Lower leg skin (tissue), 4 donors: ENCODE measurements around the gene MBNL3. TPM values are rescaled to one million over a fixed set of nuclear protein-coding genes. Genes with fewer than 3 reads are reported as not detected.

Source experiments
- DNase-seq, 2 donors: peaks; one replicate each; pipeline ENCODE4 v3.0.0-alpha.2; 2019; ENCODE audit warnings: low spot score in 2 of 2
- H3K4me3 ChIP-seq: fragments of 200-600 bp; sonication (generic); 2 replicates; pipeline ENCODE4 v1.5.1; 2017; ENCODE audit warnings: mild to moderate bottlenecking, low read depth; ENCODE audit not compliant: poor library complexity, severe bottlenecking
- POLR2A ChIP-seq, 2 donors: fragments of 450-650 bp; IDR thresholded peaks; one replicate each; pipeline ENCODE4 v1.6.1; 2016 to 2017; ENCODE audit warnings: antibody characterized with exemption in 2 of 2, mild to moderate bottlenecking in 1 of 2, moderate library complexity in 1 of 2
- WGBS, 2 donors: methylation state at CpG; one replicate each; pipeline ENCODE4 v1.1.5; 2018; 5-methylcytosine and 5-hydroxymethylcytosine counted together
- intact Hi-C: fragments of 100-400 bp; cut with DNase I; formaldehyde crosslinking; loops from one replicate; pipeline ENCODE4 v1.15.0; 2023; ENCODE audit warnings: low total_unique reads
- total RNA-seq, 4 donors: library from RNA; depleted of rRNA; stranded (reverse); fragments of >200 nt; gene quantifications; one replicate each; pipeline ENCODE4 v1.1.0, GENCODE V29; 2016
- TF ChIP-seq, protein P1 (sequence below), 3 donors: fragments of 450-650 bp; IDR thresholded peaks; one replicate each; pipeline ENCODE4 v1.5.1; 2016; ENCODE audit warnings: antibody characterized with exemption in 3 of 3, mild to moderate bottlenecking in 3 of 3, moderate library complexity in 2 of 3

Gene MBNL3
- total RNA-seq, 4 donors from 2014 or later, result 22.6 to 33.3 (median 27.2) TPM

- H3K4me3 ChIP-seq, result no peak overlapping the region
- 55 to 61% methylated on average over 2 of the region's 2 CpGs for WGBS, 2 donors
- intact Hi-C loops, result no loop called here
- no peak for DNase-seq
- TF ChIP-seq POLR2A (IDR thresholded peaks at IDR 0.05), result no peak
- TF ChIP-seq, protein P1, sequence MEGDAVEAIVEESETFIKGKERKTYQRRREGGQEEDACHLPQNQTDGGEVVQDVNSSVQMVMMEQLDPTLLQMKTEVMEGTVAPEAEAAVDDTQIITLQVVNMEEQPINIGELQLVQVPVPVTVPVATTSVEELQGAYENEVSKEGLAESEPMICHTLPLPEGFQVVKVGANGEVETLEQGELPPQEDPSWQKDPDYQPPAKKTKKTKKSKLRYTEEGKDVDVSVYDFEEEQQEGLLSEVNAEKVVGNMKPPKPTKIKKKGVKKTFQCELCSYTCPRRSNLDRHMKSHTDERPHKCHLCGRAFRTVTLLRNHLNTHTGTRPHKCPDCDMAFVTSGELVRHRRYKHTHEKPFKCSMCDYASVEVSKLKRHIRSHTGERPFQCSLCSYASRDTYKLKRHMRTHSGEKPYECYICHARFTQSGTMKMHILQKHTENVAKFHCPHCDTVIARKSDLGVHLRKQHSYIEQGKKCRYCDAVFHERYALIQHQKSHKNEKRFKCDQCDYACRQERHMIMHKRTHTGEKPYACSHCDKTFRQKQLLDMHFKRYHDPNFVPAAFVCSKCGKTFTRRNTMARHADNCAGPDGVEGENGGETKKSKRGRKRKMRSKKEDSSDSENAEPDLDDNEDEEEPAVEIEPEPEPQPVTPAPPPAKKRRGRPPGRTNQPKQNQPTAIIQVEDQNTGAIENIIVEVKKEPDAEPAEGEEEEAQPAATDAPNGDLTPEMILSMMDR (IDR thresholded peaks at IDR 0.05), result no peak
These were observed 2.1 kb downstream of the MBNL3 start for GRCh38 chrX:132486599-132487178.

DNA sequence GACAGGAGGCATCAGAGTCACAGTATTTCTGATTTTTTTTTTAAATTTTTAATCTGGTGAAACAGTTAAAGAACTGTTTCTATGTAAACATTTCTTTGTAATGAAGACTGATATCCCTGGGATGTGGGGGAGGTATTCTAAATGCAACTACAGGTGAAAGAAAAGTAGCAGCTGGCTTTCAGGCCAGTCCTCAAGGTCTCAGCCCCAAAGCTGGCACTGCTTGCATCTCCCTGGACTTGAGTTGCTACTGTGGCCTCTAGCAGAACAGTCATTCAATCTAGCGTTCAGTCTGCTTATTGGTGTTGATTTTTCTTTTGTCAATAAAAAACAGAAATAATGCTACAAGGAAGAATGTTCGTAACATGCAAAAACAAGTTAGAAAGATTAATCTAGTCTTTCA lies 4.9 kb downstream of the MBNL3 start:
- TF ChIP-seq POLR2A (IDR thresholded peaks at IDR 0.05), result no peak
- TF ChIP-seq, protein P1 (IDR thresholded peaks at IDR 0.05), result no peak
- intact Hi-C loops, result no loop called here
- DNase-seq, result no peak
- WGBS, 2 donors, result 62 to 78% methylated on average over 2 of the region's 2 CpGs
- no peak overlapping the region for H3K4me3 ChIP-seq

DNA sequence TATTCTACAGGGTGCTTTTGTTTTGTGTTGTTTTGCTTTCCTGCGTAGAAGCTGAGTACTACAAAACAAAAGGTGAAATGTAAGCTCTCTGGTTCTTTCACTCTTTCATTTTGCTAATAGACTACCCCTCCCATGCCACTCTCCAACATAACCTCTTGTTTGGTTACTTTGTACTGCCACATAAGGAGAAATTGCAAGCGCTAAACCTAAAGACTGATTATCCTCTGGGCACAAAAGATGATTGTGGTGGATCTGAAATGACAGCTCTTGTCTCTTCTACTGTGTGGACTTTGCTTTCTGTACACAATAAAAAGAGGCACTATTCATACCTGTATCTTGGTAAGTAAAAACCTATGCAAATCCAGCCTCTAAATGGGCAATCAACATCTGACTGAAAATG lies 5.3 kb downstream of the MBNL3 start:
- no peak for DNase-seq
- TF ChIP-seq, protein P1 (IDR thresholded peaks at IDR 0.05), result no peak
- no peak for TF ChIP-seq POLR2A (IDR thresholded peaks at IDR 0.05)
- intact Hi-C loops, result no loop called here
- H3K4me3 ChIP-seq, result no peak overlapping the region
- 61 to 79% methylated on average over 2 of the region's 2 CpGs for WGBS, 2 donors

- TF ChIP-seq, protein P1 (IDR thresholded peaks at IDR 0.05), result no peak
- TF ChIP-seq POLR2A (IDR thresholded peaks at IDR 0.05), result no peak
- 63 to 91% methylated on average over 4 of the region's 4 CpGs for WGBS, 2 donors
- intact Hi-C loops, result no loop called here
- no peak for DNase-seq
- H3K4me3 ChIP-seq, result no peak overlapping the region
These were observed 6.2 kb downstream of the MBNL3 start for GRCh38 chrX:132482632-132483031.

- no peak for TF ChIP-seq POLR2A (IDR thresholded peaks at IDR 0.05)
- TF ChIP-seq, protein P1 (IDR thresholded peaks at IDR 0.05), result no peak
- intact Hi-C loops, result no loop called here
- no peak for DNase-seq
- 0 to 21% methylated on average over 1 of the region's 1 CpG for WGBS, 2 donors
- no peak overlapping the region for H3K4me3 ChIP-seq
These were observed 7.4 kb downstream of the MBNL3 start for GRCh38 chrX:132481449-132481848.
